Lower leg skin (tissue), 3 donors: ENCODE data around the gene FPGS.
"Not testable (repeated sequence)": the region's sequence is repeated elsewhere in the genome, so short reads cannot be mapped to it uniquely, and the experiment has no call there.

Experiments used
- POLR2A ChIP-seq, 2 donors: fragments of 450-650 bp; IDR thresholded peaks; one replicate each; pipeline ENCODE4 v1.6.1; 2016 to 2017; ENCODE audit warnings: antibody characterized with exemption in 2 of 2, mild to moderate bottlenecking in 1 of 2, moderate library complexity in 1 of 2
- TF ChIP-seq, protein P1 (sequence below), 3 donors: fragments of 450-650 bp; IDR thresholded peaks; one replicate each; pipeline ENCODE4 v1.5.1; 2016; ENCODE audit warnings: antibody characterized with exemption in 3 of 3, mild to moderate bottlenecking in 3 of 3, moderate library complexity in 2 of 3

GRCh38 chr9:127780909-127781308 is 21.8 kb upstream of the FPGS start:
- TF ChIP-seq, protein P1, sequence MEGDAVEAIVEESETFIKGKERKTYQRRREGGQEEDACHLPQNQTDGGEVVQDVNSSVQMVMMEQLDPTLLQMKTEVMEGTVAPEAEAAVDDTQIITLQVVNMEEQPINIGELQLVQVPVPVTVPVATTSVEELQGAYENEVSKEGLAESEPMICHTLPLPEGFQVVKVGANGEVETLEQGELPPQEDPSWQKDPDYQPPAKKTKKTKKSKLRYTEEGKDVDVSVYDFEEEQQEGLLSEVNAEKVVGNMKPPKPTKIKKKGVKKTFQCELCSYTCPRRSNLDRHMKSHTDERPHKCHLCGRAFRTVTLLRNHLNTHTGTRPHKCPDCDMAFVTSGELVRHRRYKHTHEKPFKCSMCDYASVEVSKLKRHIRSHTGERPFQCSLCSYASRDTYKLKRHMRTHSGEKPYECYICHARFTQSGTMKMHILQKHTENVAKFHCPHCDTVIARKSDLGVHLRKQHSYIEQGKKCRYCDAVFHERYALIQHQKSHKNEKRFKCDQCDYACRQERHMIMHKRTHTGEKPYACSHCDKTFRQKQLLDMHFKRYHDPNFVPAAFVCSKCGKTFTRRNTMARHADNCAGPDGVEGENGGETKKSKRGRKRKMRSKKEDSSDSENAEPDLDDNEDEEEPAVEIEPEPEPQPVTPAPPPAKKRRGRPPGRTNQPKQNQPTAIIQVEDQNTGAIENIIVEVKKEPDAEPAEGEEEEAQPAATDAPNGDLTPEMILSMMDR (IDR thresholded peaks at IDR 0.05), result not testable (repeated sequence)
- not testable (repeated sequence) for TF ChIP-seq POLR2A (IDR thresholded peaks at IDR 0.05)
